Stomach (tissue), 4 donors: Measurements from ENCODE around the gene EPB41L1.

Experiments
- EP300 ChIP-seq: sonication (generic); formaldehyde crosslinking; IDR thresholded peaks from one replicate; pipeline ENCODE4 v1.6.1; 2017; ENCODE audit warnings: antibody characterized with exemption
- POLR2A ChIP-seq, 4 donors: fragments of 450-650 bp; IDR thresholded peaks; one replicate each; pipeline ENCODE4 v1.6.1; 2016; ENCODE audit warnings: antibody characterized with exemption in 4 of 4, control low read depth in 2 of 4, mild to moderate bottlenecking in 1 of 4, moderate library complexity in 1 of 4
- POLR2AphosphoS5 ChIP-seq, 3 donors: sonication (generic); formaldehyde crosslinking; IDR thresholded peaks; one replicate each; pipeline ENCODE4 v1.6.1; 2016; ENCODE audit warnings: antibody characterized with exemption in 3 of 3
- TF ChIP-seq, protein P1 (sequence below), 7 experiments: fragments of 450-650 bp in 4 of 7; fragments of 200-600 bp in 3 of 7; sonication (generic) in 3 of 7; IDR thresholded peaks; one replicate each; pipeline ENCODE4 v1.5.1; 2016 to 2019; ENCODE audit warnings: antibody characterized with exemption in 7 of 7, control low read depth in 2 of 7, mild to moderate bottlenecking in 1 of 7

DNA sequence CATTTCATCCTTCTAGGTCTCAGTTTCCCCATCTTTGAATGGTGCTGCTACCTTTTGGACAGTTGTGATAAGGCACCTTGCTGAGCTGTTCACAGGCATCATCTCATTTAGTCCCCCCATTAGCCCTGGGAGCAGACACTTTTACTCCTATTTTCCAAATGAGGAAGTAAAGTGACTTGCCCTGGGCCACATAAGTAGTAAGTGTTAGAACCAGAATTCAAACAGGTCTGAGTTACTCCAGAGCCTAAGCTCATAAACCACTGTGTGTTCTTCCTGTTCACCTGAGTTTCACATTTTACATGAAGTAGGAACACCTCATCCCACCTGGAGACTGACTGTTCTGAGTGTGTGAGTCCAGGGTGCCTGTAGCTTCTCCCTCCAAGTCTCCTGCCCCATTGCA, 43.5 kb upstream of the EPB41L1 start:
- TF ChIP-seq, protein P1, sequence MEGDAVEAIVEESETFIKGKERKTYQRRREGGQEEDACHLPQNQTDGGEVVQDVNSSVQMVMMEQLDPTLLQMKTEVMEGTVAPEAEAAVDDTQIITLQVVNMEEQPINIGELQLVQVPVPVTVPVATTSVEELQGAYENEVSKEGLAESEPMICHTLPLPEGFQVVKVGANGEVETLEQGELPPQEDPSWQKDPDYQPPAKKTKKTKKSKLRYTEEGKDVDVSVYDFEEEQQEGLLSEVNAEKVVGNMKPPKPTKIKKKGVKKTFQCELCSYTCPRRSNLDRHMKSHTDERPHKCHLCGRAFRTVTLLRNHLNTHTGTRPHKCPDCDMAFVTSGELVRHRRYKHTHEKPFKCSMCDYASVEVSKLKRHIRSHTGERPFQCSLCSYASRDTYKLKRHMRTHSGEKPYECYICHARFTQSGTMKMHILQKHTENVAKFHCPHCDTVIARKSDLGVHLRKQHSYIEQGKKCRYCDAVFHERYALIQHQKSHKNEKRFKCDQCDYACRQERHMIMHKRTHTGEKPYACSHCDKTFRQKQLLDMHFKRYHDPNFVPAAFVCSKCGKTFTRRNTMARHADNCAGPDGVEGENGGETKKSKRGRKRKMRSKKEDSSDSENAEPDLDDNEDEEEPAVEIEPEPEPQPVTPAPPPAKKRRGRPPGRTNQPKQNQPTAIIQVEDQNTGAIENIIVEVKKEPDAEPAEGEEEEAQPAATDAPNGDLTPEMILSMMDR (IDR thresholded peaks at IDR 0.05) = no peak
- no peak for TF ChIP-seq POLR2AphosphoS5 (IDR thresholded peaks at IDR 0.05)
- no peak for TF ChIP-seq POLR2A (IDR thresholded peaks at IDR 0.05)
- no peak for TF ChIP-seq EP300
